Measurements from ENCODE around the gene CEACAM16. TPM values are rescaled to one million over a fixed set of nuclear protein-coding genes. Genes with fewer than 3 reads are reported as not detected.
"Not testable (repeated sequence)": the region's sequence is repeated elsewhere in the genome, so short reads cannot be mapped to it uniquely, and the experiment has no call there.

The CEACAM16 gene
- total RNA-seq, 1 donor from 2014 or later = not detected

DNA sequence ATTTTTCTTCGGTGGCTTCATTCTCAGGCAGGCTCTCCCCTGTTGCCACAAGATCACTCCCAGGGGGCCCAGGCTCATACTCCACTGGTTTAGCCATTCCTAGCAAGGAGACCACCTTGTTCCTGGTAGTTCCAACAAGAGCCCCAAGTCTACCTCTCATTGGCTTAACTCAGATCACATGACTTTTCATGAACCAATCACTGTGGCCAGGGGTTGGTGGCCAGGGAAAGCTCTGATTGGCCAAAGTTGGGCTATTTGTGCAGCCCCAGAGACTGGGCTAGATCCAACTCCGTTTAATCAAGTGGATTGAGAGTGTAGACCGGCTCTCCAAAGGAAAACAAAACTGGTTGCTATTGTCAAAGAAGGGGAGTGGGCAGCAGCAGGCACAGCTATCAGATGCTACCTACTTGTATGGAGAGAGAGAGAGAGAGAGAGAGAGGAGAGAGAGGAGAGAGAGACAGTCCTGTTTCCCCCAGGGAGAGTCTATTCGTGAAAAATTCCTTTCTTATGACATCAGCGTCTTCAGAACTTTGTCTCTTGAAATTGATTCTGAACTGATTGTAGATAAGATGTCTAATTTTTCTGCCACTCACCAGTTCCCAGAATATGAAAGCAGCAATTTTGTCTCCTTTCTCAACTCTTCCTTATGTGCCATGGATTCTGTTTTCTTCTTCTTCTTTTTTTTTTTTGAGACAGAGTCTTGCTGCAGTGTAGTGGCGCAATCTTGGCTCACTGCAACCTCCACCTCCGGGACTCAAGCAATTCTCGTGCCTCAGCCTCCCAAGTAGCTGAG lies 21.7 kb upstream of the CEACAM16 start:
- DNase-seq (ENCODE audit: low read depth, low spot score) = peak; percentile 13

DNA sequence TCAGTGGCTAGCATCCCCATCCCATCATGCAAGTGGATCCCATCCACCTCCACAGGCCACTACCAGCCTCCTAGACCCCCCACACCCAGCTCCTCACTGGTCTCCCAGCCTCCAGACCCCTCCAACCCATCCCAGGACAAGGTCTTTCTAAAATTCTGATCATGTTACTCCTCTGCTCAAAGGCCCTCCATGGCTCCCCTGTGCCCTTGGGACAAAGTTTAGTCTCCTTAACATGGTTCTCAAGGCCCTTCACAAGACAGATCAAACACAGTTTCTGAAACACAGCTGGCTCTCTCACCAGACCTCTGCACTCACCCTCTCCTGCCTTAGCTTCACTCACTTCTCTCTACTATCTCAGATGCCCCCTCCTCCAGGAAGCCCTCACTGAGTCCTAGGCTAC lies 18.4 kb upstream of the CEACAM16 start:
- no peak for DNase-seq (ENCODE audit: low read depth, low spot score)

DNA sequence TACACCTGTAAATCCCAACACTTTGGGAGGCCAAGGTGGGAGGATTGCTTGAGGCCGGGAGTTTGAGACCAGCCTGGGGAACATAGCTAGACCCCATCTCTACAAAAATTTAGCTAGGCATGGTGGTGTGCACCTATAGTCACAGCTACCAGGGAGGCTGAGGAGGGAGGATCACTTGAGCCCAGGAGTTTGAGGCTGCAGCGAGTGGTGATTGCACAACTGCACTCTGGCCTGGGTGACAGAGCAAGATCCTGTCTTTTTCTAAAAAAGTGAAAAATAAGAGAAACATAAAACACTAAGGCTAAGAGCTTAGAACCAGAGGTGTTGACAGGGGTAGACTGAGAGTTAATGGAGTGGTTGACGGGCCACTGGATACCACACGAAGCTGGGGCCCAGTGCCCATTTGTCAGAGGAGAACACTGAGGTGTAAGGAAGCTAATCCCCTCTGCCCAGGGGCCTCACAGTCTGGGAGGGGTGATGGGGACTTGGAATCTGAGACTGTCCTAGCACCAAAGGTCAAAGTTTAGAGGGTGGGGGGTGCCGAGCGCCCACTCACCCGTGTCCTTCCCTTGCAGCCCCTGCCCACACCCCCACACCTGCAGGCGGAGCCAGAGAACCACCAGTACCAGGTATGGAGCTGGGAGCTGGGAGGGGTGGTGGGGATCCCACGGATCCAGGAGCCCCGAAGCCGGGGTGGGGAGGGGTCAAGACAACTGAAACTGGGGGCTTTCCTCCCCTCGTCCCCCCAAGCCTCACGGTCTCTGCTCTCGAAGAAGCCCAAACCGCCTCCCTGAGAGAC lies 16.8 kb upstream of the CEACAM16 start:
- DNase-seq (ENCODE audit: low read depth, low spot score) = no peak

DNA sequence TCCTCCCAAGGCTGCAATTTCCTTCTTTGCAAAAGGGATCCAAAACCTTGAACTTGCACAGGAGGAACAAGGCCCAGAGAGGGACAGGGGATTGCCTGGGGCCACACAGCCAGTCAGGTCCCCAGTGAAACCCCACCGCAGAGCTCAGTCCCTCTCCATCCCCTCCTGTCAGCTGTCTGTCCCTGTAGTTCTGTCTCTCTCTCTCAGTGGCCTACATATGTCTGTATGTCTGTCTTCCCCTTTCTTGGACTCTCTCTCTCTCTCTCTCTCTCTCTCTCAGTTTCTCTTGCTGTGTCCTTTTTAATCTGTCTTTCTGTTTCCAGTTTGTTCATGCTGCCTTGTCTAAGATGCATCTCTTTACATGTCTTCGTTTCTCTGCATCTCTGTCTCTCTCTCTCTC lies 16.1 kb upstream of the CEACAM16 start:
- DNase-seq (ENCODE audit: low read depth, low spot score) = no peak

DNA sequence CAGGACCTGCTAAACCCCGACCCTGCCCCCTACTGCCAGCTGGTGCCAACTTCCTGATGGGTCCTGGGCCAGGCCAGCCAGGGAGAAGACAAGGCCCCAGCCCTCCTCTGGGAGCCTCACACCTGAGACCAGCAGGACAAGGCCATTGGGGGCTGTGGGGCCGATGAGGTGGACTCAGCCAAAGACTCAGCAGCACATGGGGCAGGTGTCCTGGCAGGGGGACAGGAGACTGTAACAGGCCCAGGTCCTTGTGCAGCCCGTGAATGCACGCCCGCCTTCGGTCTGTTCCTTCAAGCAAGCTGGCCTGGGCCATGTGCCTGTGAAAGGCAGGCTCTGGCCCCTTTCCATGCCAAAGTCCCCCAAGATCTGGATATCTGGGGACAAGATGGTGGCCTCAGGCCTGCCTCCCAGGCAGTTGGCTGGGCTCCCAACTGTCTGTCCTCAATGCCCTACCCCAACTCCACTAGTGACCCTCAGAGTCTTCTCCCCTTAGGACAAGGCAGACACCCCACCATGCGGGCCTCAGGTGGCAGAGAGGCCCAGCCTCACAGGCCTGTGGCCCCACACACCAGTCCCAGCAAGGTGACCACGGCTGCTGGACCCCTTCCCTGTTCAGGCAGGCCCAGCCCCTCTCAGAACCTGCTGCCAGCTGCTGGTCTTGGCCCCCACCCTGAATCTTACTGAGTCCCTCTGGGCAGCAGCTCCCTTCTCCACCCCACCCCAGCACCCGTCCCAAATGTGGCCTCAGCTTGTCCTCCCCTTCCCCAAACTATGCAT lies 15.3 kb upstream of the CEACAM16 start:
- DNase-seq (ENCODE audit: low read depth, low spot score) = no peak

DNA sequence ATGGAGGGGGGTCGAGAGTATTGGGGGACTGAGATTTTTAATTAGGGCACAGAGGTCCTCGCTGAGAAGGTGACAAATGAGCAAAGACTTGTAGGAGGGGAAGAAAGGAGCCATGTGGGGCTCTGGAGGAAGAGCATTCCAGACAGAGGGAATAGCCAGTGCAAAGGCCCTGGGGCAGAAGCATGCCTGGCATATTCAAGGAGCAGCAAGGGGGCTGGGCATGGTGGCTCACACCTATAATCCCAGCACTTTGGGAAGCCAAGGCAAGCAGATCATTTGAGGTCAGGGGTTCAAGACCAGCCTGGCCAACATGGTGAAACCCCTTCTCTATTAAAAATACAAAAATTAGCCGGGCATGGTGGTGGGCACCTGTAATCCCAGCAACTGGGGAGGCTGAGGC lies 14.6 kb upstream of the CEACAM16 start:
- not testable (repeated sequence) for DNase-seq (ENCODE audit: low read depth, low spot score)

DNA sequence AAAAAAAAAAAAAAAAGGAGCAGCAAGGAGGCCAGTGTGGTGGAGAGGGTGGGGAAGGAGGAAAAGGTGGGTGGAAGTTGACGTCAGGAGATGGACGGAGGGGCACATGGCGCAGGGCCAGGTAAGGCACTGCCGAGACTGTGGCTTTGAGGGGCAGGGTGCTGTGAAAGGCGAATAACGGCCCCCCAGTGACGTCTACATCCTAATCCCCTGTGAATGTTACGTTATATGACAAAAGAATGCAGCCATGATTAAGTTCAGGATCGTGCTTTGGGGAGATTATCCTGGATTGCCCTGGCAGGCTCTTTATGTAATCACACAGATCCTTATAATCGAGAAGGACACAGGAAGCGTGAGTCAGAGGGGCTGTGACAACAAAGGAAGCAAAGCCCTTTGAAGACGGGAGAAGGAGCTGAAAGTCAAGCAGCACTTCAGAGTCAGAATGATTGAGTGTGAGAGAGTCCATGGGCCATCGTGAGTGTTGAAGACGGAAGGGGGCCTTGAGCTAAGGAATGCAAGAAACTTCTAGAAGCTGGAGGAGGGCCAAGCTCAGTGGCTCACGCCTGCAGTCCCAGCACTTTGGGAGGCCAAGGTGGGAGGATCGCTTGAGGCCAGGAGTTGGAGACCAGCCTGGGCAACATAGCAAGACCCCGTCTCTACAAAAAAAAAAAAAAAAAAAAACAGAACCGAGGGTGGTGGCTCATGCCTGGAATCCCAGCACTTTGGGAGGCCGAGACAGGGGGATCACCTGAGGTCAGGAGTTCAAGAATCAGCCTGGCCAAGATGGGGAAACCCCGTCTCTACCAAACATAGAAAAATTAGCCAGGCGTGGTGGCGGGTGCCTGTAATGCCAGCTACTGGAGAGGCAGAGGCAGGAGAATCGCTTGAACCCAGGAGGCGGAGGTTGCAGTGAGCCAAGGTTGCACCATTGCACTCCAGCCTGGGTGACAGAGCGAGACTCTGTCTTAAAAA lies 13.8 kb upstream of the CEACAM16 start:
- DNase-seq (ENCODE audit: low read depth, low spot score) = peak; percentile 94

DNA sequence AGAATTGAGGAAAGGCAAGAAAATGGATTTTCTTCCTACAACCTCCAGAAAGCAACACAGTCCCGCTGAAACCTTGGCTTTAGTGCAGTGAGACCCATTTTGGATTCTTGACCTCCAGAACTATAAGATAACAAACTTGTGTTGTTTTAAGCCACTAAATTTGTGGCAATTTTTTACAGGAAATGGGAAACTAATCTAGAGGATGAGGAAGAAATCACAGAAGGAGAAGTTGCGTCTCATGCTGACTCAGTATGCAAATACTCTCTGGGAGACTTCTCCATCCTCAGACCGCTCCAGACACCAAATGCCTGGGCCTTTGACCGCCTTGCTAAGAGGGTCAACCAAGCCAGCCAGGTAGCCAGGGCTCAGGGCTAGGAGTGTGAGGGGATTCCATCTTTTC lies 13.1 kb upstream of the CEACAM16 start:
- no peak for DNase-seq (ENCODE audit: low read depth, low spot score)

DNA sequence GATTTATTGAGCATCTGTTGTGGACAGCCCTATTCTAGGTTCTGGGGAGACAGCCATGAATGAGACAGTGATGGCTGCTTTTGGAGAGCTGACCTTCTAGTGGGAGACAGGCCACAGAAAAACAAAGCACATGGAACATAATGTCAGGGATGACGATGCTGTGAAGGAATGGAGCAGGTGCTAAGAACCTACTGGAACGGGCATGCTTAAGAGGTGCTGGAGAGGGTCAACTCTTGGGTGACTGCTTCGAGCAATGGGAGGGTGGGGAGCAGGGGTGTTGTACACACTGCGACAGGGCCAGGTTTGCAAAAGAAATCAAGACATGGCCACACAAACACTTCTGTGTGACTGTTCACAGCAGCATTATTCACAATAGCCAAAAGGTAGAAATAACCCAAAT lies 12.1 kb upstream of the CEACAM16 start:
- DNase-seq (ENCODE audit: low read depth, low spot score) = no peak

DNA sequence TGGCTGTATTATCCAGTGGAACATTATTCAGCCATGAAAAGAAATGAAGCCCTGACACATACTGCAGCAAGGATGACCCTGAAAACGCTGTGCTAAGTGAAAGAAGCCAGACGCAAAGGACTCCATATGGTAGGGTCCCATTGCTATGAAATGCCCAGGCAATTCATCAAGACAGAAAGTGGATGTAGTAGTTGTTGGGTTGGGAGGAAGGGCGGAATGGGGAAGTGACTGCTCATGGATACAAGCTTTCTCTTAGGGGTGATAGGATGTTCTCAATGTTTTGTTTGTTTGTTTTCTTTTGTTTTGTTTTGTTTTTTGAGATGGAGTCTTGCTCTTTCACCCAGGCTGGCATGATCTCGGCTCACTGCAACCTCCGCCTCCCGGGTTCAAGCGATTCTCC lies 11.1 kb upstream of the CEACAM16 start:
- DNase-seq (ENCODE audit: low read depth, low spot score) = no peak

DNA sequence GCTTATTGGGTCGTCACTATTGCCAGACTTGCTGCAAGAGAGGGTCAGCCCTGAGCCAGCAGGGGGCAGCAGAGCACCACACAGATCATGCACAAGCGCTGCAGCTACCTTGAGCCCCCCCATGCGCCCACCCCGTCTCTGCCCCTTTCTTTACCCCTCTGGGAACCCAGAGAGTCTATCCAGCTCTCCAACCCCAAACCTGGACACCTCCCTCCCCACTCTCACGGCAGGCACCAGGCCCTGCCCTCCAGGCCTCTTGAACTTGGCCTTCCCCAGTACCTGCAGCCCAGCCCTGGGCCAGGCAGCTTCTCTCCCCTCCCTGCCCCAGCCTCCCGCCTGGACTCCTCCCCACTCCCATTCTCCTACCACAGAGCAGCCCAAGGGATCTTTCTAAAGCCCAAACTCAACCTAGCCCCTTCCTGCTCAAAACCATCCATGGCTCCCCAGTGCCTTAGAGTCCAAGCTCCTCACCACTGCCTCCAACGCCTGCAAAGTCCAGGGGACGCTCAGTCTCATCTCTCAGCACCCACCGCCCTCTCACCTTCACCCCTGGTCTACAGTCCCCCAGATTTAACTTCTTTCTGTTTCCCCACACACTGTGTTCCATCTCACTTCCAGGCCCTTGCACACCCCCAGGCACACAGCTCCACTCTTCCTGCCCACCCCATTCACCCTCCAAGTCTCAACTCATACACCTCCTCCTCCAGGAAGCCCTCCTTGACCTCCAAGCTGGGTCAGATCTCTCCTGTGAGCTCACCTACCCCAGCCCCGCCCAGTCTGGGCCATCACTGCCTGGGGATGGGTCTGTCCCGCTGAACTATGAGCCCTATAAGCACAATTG lies 9.4 kb upstream of the CEACAM16 start:
- peak; percentile 39 for DNase-seq (ENCODE audit: low read depth, low spot score)

DNA sequence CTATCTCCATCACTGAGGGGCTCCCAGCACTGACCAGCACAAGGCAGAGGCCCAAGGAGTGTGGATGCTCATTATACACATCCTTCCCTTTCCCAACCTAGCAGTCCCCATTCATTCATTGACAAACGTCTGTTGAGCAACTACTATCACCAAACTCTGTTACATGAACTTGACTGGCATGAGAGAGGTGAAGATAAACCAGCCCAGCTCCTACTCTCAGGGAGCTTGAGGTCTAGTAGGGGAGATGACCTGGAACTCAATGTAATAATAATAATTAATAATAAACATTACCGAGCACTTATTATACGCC lies 8.9 kb upstream of the CEACAM16 start:
- no peak for DNase-seq (ENCODE audit: low read depth, low spot score)

DNA sequence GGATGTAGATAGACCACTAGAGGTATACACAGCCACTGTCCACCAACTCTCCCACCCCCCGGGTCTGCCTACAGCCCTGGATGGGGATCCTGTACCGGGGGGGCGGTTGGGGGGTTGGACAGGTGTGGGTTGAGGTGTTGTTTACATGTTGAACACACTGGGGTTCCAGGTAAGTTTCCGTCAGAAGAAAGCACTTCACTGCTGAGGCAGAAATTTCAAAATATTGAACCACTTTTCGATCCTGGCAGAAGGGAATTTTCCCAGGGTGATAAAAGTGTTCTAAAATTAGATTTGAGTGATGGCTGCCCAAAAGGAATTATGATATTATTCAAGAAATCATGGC lies 6.6 kb upstream of the CEACAM16 start:
- no peak for DNase-seq (ENCODE audit: low read depth, low spot score)

DNA sequence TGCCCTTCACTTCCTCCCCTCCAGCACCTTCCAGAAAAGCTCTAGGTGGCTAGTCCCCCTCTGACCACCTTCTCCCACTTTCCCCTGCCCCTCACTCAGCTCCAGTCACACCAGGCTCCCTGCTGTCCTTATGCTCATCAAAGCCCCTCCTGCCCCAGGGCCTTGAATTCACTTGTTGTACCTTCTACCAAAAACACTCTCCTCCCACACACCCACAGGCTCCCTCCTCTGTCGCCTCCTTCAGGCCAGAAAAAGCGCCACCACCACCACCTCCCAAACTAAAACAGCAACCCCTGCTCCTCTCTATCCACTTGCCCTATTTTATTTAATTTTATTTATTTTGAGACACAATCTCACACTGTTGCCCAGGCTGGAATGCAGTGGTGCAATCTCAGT lies 4.8 kb upstream of the CEACAM16 start:
- no peak for DNase-seq (ENCODE audit: low read depth, low spot score)

DNA sequence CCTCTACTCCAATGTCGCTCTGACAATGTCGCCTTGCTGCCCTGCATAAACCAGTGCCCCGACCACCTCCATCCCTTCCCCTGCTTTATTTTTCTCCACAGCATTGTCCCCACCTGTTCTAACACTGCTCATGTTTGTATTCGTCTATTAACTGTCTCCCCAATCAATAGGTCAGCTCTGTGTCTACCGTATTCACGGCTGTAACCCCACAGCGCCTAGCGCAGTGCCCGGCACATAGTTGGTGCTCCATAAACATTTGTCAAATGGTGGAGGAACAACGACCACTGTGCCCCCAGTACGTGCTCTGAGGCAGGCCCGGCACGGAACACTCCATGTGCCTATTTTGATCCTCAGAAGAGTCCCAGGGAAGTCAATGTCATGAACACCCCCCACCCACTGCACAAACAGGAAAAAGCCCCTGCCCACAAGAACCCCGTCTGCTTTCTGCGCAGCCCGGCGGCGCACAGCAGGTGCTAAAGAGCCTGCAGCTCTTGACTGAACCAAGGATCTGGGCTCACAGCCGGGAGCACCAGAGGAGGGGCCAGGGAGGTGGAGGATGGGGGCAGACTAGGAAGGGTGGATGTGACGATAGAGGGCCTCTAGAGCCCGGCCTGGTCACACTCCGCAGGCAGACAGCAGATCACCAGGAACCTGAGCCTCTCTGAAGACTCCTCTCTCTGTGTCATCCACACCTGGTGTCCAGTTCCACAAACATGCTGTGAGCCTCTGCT lies 1.8 kb upstream of the CEACAM16 start:
- no peak for DNase-seq (ENCODE audit: low read depth, low spot score)

DNA sequence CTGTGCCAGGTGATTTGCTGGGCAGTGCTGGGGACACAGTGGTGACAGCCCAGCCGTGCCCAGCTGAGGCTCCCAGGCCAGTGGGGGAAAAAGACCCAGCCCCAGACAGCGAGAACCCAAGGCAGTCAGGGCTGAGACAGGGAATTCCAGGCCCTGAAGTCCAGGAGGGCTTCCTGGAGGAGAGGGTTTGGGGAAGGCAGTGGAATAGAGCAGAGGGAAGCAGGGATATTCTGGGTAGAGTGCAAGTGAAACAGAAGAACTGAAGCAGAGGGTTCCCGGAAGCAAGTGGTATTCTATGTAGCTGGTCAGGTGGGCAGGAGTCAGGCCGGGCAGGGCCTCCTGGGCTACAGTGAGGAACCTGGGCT lies 1.3 kb upstream of the CEACAM16 start:
- DNase-seq (ENCODE audit: low read depth, low spot score) = no peak

DNA sequence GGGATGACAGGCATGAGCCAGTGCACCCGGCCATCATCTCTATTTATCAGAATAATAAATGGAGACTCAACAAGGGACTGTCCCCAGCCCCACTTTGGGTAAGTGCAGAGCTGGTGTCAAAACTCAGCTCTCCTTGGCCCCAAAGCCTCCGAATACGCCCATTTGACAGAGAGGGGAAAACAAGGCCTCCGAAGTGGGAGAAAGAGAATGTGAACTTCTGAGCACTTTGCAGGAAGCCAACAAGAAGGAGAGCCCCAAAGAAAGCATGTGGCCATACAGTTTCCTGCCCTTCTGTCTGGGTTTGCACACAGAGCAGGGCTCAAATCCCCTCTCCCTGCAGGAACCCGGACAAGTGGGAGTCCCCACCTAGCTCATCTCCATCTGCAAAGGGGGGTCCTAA lies 1.6 kb downstream of the CEACAM16 start:
- no peak for DNase-seq (ENCODE audit: low read depth, low spot score)

DNA sequence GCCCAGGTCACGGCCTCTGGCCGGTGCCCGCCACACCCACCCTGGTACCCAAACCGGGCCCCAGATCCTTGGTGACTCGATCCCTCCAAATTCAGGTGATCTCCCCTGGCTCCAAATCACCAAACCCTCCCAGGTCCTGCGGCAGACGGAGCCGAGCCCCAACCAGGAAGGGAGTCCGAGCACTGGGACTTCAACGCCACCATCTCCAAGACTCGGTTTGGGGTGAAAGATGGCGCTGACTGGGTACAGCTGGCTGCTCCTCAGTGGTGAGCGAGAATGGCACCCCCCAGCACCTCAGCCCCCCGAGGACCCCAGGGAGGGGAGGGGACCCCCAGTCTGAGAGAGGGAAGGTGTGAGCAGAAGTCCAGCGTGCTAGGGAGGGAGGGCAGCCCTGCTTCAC lies 2.3 kb downstream of the CEACAM16 start:
- no peak for DNase-seq (ENCODE audit: low read depth, low spot score)

DNA sequence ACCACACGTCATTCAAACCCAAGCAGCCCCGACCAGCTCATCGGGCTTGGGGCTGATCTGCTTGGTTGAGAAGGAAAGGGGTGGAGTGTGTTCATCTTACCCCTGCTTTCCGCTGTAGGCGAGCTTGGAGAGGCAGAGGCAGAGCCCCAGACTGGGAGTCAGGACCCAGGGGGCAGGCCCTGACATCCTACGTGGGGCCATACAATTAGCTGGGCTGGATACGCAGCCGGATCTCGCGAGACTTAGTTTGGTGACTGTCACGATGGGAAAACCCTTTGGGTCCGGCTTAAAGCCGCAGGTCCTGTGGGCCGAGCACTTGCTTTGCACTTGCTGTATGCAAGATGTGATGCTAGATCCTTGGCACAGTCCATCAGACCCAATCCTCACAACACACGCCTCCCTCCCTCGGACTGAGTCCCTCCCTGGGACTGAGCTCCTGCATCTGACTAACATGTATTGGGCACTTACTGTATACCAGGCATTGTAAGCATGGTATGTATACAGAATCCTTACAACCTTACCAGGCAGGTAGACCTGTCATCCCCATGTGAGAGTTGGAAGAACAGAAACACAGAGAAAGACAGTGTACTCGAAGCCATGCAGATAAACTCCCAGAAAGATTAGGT lies 3.7 kb downstream of the CEACAM16 start:
- DNase-seq (ENCODE audit: low read depth, low spot score) = no peak
